ENCODE measurements around the gene EXOSC2.

GRCh38 chr9:130670644-130671043 is 22.9 kb upstream of the EXOSC2 start:
- TF ChIP-seq POLR2A (IDR thresholded peaks at IDR 0.05) (no peak), CTCF (IDR thresholded peaks at IDR 0.05) (no peak)

Measured in testis (tissue), 2 donors.